ENCODE measurements around the gene PGF. TPM values are rescaled to one million over a fixed set of nuclear protein-coding genes. Genes with fewer than 3 reads are reported as not detected.

The PGF gene
- total and polyA plus RNA-seq, 2 experiments from 2014 or later, result 25.0 to 31.0 TPM

- Histone ChIP-seq H3K9me2 (replicated peaks; ENCODE audit: insufficient read depth) (no peaks in the 10 kb centered on the region), H3K27ac (no peak overlapping the region), H3K9me3 (ENCODE audit: low read depth) (no peaks in the 10 kb centered on the region), H3K27me3 (no peaks in the 10 kb centered on the region), H3K4me1 (ENCODE audit: insufficient read depth) (no peaks in the 10 kb centered on the region), H3K4me2 (no peak overlapping the region), H3K36me3 (replicated peaks; ENCODE audit: insufficient read depth, low read depth) (no peaks in the 10 kb centered on the region), H4K20me1 (ENCODE audit: insufficient read depth, poor library complexity, severe bottlenecking) (no peaks in the 10 kb centered on the region), H2AFZ (no peak overlapping the region), H3K79me2 (no peaks in the 10 kb centered on the region), H3K4me3 (no peak overlapping the region)
- 90% methylated on average over 10 of the region's 10 CpGs for WGBS (ENCODE audit: low lambda C conversion rate, missing lambda C conversion rate)
- DNase-seq (ENCODE audit: low spot score), result no peak
- TF ChIP-seq EZH2phosphoT487 (IDR thresholded peaks at IDR 0.05; ENCODE audit: low read depth, severe bottlenecking, unreplicated experiment), result no peak
- TF ChIP-seq EZH2 (IDR thresholded peaks at IDR 0.05; ENCODE audit: borderline replicate concordance), result no peak
- no peak for TF ChIP-seq CTCF (IDR thresholded peaks at IDR 0.05; ENCODE audit: poor library complexity)
Observed at GRCh38 chr14:74910556-74910955, 44.8 kb downstream of the PGF start.

GRCh38 chr14:74909911-74910310 is 45.5 kb downstream of the PGF start:
- Histone ChIP-seq H3K4me2 (no peak overlapping the region), H3K9me3 (ENCODE audit: low read depth) (no peaks in the 10 kb centered on the region), H3K27me3 (no peaks in the 10 kb centered on the region), H3K27ac (no peak overlapping the region), H4K20me1 (ENCODE audit: insufficient read depth, poor library complexity, severe bottlenecking) (no peaks in the 10 kb centered on the region), H3K4me1 (ENCODE audit: insufficient read depth) (no peaks in the 10 kb centered on the region), H3K36me3 (replicated peaks; ENCODE audit: insufficient read depth, low read depth) (no peaks in the 10 kb centered on the region), H3K9me2 (replicated peaks; ENCODE audit: insufficient read depth) (no peaks in the 10 kb centered on the region), H3K4me3 (no peak overlapping the region), H2AFZ (no peak overlapping the region), H3K79me2 (no peaks in the 10 kb centered on the region)
- WGBS (ENCODE audit: low lambda C conversion rate, missing lambda C conversion rate), result 87% methylated on average over 9 of the region's 10 CpGs
- no peak for TF ChIP-seq EZH2 (IDR thresholded peaks at IDR 0.05; ENCODE audit: borderline replicate concordance)
- TF ChIP-seq CTCF (IDR thresholded peaks at IDR 0.05; ENCODE audit: poor library complexity), result no peak
- no peak for TF ChIP-seq EZH2phosphoT487 (IDR thresholded peaks at IDR 0.05; ENCODE audit: low read depth, severe bottlenecking, unreplicated experiment)
- no peak for DNase-seq (ENCODE audit: low spot score)

GRCh38 chr14:74909501-74909900 is 45.9 kb downstream of the PGF start:
- Histone ChIP-seq H4K20me1 (ENCODE audit: insufficient read depth, poor library complexity, severe bottlenecking) (no peaks in the 10 kb centered on the region), H2AFZ (no peak overlapping the region), H3K27ac (no peak overlapping the region), H3K79me2 (no peaks in the 10 kb centered on the region), H3K27me3 (no peaks in the 10 kb centered on the region), H3K36me3 (replicated peaks; ENCODE audit: insufficient read depth, low read depth) (no peaks in the 10 kb centered on the region), H3K4me1 (ENCODE audit: insufficient read depth) (no peaks in the 10 kb centered on the region), H3K4me2 (no peak overlapping the region), H3K9me2 (replicated peaks; ENCODE audit: insufficient read depth) (no peaks in the 10 kb centered on the region), H3K9me3 (ENCODE audit: low read depth) (no peaks in the 10 kb centered on the region), H3K4me3 (no peak overlapping the region)
- no peak for TF ChIP-seq CTCF (IDR thresholded peaks at IDR 0.05; ENCODE audit: poor library complexity)
- TF ChIP-seq EZH2phosphoT487 (IDR thresholded peaks at IDR 0.05; ENCODE audit: low read depth, severe bottlenecking, unreplicated experiment), result no peak
- no peak for TF ChIP-seq EZH2 (IDR thresholded peaks at IDR 0.05; ENCODE audit: borderline replicate concordance)
- WGBS (ENCODE audit: low lambda C conversion rate, missing lambda C conversion rate), result 90% methylated on average over 14 of the region's 14 CpGs
- no peak for DNase-seq (ENCODE audit: low spot score)

GRCh38 chr14:74908861-74909341 is 46.5 kb downstream of the PGF start:
- WGBS (ENCODE audit: low lambda C conversion rate, missing lambda C conversion rate), result 87% methylated on average over 9 of the region's 9 CpGs
- H4K20me1 ChIP-seq (ENCODE audit: insufficient read depth, poor library complexity, severe bottlenecking), result no peaks in the 10 kb centered on the region
- no peak overlapping the region for H3K4me2 ChIP-seq
- H3K4me1 ChIP-seq (ENCODE audit: insufficient read depth), result no peaks in the 10 kb centered on the region
- TF ChIP-seq EZH2 (IDR thresholded peaks at IDR 0.05; ENCODE audit: borderline replicate concordance) (no peak), CTCF (IDR thresholded peaks at IDR 0.05; ENCODE audit: poor library complexity) (no peak), EZH2phosphoT487 (IDR thresholded peaks at IDR 0.05; ENCODE audit: low read depth, severe bottlenecking, unreplicated experiment) (no peak)
- no peak overlapping the region for H2AFZ ChIP-seq
- DNase-seq (ENCODE audit: low spot score), result no peak
- H3K27ac ChIP-seq, result no peak overlapping the region
- H3K9me3 ChIP-seq (ENCODE audit: low read depth), result no peaks in the 10 kb centered on the region
- H3K27me3 ChIP-seq, result no peaks in the 10 kb centered on the region
- H3K79me2 ChIP-seq, result no peaks in the 10 kb centered on the region
- H3K4me3 ChIP-seq, result no peak overlapping the region
- no peaks in the 10 kb centered on the region for H3K9me2 ChIP-seq (replicated peaks; ENCODE audit: insufficient read depth)
- no peaks in the 10 kb centered on the region for H3K36me3 ChIP-seq (replicated peaks; ENCODE audit: insufficient read depth, low read depth)

Measured in hepatocyte (in vitro differentiated cells).